Eye (tissue), 1 donor: ENCODE data around the gene PLA2G6.
A peak's percentile ranks its signal among the peaks of the same experiment; 100 is the strongest.

ENCODE experiments used
- DNase-seq: peaks from one replicate; pipeline ENCODE4 v3.0.0-alpha.2; 2015

The PLA2G6 gene

GRCh38 chr22:38181453-38182200, at the start of gene PLA2G6:
TSS of gene PLA2G6 (minus strand) at chr22:38181830. CDS start at chr22:38169426, 12,404 bp downstream.
- peak; percentile 99 for DNase-seq

DNA sequence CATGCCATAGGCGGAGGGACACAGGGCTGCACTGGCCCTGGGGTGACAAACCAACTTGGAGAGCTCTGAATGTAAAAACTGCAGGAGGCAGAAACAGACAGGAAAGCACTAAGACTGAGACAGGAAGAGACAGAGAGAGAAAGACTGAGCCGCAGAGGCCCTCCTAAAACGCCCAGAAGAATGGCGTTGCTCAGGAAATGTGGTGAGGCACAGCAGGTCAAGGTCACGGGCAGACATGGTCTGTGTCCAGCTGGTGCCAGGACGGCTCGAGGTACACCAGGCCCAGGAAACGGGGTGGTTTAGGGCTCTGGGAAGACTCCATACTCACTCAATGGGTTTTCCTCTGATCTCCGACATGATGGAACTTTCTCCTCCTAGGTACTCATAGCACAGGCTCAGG, 49.3 kb upstream of the PLA2G6 start:
- no peak for DNase-seq

DNA sequence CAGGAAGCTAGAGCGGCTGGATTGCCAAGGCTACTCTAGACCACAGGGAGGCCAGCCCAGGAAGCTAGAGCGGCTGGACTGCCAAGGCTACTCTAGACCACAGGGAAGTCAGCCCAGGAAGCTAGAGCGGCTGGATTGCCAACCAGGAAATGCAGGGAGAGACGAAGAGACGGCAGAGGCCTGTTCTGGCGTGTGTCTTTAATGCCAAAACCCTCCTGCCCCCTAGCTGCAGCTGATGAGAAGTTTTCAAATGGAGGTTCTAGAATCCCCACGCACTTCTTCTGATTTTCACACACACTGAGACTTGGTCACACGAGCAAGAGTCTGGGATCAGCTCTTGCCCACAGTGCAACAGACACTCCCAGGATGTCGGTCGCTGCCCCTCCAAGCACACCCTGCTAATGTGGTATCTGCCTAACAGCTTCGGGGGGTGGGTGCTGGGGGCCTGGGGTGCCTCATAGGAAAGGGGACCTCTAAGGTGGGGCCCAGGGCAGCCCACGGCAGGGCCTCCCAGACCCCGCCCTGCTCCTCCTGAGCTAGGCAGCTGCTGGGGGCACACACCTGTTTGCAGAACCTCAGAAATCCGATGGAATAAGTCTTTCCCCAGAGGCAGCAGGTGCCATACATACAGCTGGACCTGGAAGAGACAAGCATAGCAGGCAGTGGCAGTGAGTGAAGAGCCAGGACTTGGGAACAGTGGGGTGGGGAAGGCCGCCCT, 48.6 kb upstream of the PLA2G6 start:
- DNase-seq = peak; percentile 36

- no peak for DNase-seq
Observed at GRCh38 chr22:38228873-38229740, 47.5 kb upstream of the PLA2G6 start.

GRCh38 chr22:38228326-38228872, 46.8 kb upstream of the PLA2G6 start:
- DNase-seq = no peak

- no peak for DNase-seq
Observed at GRCh38 chr22:38226853-38227649, 45.4 kb upstream of the PLA2G6 start.

GRCh38 chr22:38223289-38223960, 41.8 kb upstream of the PLA2G6 start:
- no peak for DNase-seq

DNA sequence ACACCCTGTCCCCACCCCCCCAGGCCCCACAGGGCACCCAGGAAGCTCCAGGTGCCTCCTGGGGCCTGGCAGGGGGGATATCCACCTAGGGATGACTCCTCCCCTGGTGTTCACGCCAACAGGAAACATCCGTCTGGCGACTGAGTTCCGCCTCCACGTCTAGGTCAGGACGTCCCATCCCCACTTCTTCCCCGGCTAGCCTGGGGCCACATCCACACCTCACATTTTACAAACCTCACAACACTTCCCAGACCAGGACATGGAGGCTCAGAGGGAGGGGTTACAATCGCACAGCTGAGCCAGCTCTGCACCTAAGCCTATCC, 41.1 kb upstream of the PLA2G6 start:
- DNase-seq = no peak

GRCh38 chr22:38221908-38222796, 40.5 kb upstream of the PLA2G6 start:
- no peak for DNase-seq

GRCh38 chr22:38221407-38221806, 39.8 kb upstream of the PLA2G6 start:
- no peak for DNase-seq

- DNase-seq = no peak
Observed at GRCh38 chr22:38220653-38221386, 39.2 kb upstream of the PLA2G6 start.

- no peak for DNase-seq
Observed at GRCh38 chr22:38220163-38220562, 38.5 kb upstream of the PLA2G6 start.

DNA sequence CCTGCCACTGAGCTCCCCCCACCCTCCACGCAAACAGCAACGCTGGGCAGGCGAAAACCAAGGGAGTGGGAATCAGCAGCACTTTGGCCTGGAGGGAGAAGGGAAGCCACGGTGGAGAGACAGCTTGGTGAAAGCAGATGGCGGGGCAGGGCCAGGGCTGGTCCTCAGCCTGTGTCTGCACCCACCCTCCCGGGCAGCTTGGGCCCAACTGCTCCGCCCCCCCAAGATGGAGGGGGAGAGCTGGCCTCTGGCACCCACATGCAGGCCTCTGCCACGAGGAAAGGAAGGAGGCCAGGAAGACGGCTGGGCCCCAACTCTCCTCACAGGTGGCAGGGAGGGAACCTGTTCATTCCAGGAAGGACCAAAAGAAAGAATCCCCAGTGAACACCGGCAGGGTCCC, 38.0 kb upstream of the PLA2G6 start:
- peak; percentile 44 for DNase-seq

DNA sequence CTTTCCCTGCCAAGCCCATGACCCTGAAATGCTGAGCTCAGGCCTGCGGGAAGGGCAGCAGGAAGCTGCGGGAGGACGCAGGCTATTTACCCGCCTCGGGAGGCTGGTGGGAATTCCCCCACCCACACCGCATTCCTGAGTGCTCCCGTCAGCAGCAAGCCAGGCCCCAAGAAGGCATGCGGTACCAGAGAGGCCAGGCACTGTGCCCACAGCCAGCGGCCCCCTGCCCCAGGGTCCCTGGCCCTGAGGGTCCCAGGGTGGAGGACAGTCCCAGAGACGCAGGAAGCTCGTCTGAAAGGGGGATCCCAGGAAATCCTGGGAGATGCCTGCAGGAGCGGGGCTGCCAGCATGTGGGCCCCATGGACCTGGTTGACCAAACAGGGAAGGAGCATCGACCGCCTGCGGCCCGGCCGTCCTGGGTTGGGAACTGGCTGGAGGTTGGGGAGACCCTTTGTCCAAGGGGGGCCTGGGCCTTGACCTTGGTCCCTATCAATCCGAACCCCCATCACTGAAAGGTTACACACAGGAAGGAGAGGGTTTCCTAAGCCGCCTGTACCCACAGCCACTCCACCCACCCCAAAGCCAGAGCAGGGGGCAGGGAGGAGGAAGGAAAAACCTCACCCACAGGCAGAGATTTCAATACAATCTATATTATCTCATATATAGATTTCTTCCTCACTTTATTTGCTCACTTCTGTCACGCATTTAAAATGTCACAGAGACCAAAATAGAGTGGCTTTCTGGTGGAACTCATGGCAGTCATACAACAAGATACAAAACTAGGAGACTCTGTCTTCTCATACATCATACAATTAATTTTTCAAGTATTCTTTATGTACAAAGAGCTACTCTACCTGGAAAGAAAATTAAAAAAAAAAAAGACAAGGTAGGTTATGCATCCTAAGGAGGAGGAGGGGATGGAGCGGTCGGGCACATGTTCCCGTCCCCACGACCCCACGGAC, 37.3 kb upstream of the PLA2G6 start:
- peak; percentile 76 for DNase-seq

DNA sequence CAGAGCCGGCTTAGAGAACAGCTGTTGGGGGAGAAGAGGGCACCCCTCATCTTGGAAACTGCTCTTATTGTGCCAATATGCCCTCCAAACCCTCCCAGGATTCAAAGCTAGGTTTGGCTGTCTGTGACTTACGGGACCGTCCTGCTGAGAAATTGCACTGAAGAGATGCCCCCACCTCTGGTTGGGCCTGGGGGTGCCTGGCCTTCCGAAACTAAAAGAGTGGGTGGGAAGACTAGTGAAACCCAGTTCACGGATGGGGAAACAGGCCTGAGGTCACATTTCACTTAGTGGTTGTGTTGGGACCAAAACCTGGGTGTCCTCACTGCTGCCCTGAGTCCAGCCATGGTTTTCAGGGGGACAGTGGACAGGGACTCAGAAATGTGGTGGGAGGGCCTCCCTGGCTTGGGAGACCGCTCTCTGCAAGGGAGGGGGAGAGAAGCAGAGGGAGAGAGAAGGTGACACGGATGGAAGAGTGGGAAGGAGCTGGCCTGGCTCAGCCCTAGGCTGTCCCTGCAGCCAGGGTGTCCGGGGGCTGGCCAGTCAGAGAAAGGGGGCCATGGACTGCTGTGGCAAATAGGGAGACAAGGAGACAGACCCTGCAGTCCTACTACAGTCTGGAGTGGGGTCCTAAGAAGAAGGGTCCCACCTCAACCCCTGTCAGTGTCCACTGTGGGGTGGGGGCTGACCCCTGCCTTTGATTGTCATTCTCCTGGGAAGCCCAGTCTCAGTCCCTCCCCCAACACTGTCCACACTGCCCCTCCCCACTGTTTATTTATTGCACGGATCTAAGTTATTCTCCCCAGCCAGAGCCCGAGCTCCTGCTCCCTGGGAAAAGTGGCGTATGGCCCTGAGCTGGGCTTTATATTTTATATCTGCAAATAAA, 33.8 kb upstream of the PLA2G6 start:
- no peak for DNase-seq

DNA sequence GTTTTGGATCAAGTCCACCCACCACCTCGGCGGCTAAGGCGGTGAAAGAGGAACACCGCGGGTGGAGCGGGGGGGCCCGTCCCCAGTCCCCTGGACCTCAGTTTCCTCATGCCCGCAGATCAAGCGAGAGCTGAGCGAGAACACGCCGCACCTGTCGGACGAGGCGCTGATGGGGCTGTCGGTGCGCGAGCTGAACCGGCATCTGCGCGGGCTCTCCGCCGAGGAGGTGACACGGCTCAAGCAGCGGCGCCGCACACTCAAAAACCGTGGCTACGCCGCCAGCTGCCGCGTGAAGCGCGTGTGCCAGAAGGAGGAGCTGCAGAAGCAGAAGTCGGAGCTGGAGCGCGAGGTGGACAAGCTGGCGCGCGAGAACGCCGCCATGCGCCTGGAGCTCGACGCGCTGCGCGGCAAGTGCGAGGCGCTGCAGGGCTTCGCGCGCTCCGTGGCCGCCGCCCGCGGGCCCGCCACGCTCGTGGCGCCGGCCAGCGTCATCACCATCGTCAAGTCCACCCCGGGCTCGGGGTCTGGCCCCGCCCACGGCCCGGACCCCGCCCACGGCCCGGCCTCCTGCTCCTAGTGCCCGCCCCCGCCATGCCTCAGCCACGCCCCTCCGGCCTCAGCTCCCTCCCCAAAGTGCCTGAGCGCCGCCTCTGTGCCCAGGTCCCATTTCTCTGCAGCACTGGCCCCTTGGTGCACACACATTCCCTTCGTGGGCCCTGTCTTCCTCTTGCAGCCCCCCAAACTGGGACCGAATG, 32.8 kb upstream of the PLA2G6 start:
- peak; percentile 87 for DNase-seq

DNA sequence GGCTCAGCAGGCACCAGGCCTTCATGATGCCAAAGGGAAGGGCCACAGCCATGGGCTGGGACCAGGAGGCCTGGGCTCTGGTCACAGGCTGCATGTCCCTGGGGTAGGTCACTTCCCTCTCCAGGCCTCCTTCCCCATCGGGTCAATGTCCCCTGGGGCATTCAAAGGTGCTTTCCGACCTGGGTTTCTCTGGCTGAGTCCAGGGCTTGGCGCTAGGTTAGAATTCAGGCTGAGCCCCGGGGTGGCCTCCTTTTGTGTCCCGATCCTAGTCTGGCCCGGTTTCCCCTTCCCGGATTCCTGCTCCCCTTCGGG, 32.3 kb upstream of the PLA2G6 start:
- no peak for DNase-seq
